Loucy (cell line): ENCODE data around the gene MYBPHL.

ENCODE experiments used
- H2AFZ ChIP-seq: fragments of 200-600 bp; sonication (generic); 2 replicates; pipeline ENCODE4 v1.6.0; 2016; ENCODE audit warnings: antibody characterized with exemption, mild to moderate bottlenecking, low read length, moderate library complexity
- H3F3A ChIP-seq: fragments of 200-600 bp; 2 replicates; pipeline ENCODE4 v1.6.0; 2016; ENCODE audit warnings: antibody characterized with exemption, low read depth, mild to moderate bottlenecking
- H3K27me3 ChIP-seq: fragments of 200-600 bp; sonication (generic); 2 replicates; pipeline ENCODE4 v1.6.1; 2014; ENCODE audit warnings: low read length, mild to moderate bottlenecking; ENCODE audit not compliant: insufficient read depth, poor library complexity, severe bottlenecking
- H3K36me3 ChIP-seq: fragments of 200-600 bp; sonication (generic); 2 replicates; pipeline ENCODE4 v1.6.1; 2016; ENCODE audit warnings: low read length; ENCODE audit not compliant: insufficient read depth
- H3K4me1 ChIP-seq: fragments of 200-600 bp; sonication (generic); 2 replicates; pipeline ENCODE4 v1.5.1; 2014; ENCODE audit warnings: low read length, mild to moderate bottlenecking; ENCODE audit not compliant: insufficient read depth, poor library complexity, severe bottlenecking
- H3K4me2 ChIP-seq: fragments of 200-600 bp; sonication (generic); 2 replicates; pipeline ENCODE4 v1.6.0; 2014; ENCODE audit warnings: antibody characterized with exemption, low read length, low read depth, mild to moderate bottlenecking; ENCODE audit not compliant: poor library complexity, severe bottlenecking
- H3K4me3 ChIP-seq: fragments of 200-600 bp; sonication (generic); 2 replicates; pipeline ENCODE4 v1.5.1; 2014; ENCODE audit warnings: low read length, mild to moderate bottlenecking, mixed read lengths; ENCODE audit not compliant: poor library complexity, severe bottlenecking
- H3K79me2 ChIP-seq: fragments of 200-600 bp; sonication (generic); 2 replicates; pipeline ENCODE4 v1.6.1; 2014; ENCODE audit warnings: low read length; ENCODE audit not compliant: insufficient read depth
- H3K9ac ChIP-seq: fragments of 200-600 bp; sonication (generic); 2 replicates; pipeline ENCODE4 v1.6.0; 2014; ENCODE audit warnings: mild to moderate bottlenecking, low read depth, low read length, moderate library complexity; ENCODE audit not compliant: poor library complexity, severe bottlenecking
- H3K9me2 ChIP-seq: fragments of 200-600 bp; sonication (generic); replicated peaks from 2 replicates; pipeline ENCODE4 v1.6.1; 2016; ENCODE audit warnings: low read depth, low read length, mixed read lengths
- H3K9me3 ChIP-seq: fragments of 200-600 bp; sonication (generic); 2 replicates; pipeline ENCODE4 v1.6.1; 2014; ENCODE audit warnings: mild to moderate bottlenecking, antibody characterized with exemption, low read length, low read depth; ENCODE audit not compliant: insufficient read depth
- H4K20me1 ChIP-seq: fragments of 200-600 bp; sonication (generic); 2 replicates; pipeline ENCODE4 v1.6.0; 2014; ENCODE audit warnings: antibody characterized with exemption, low read length, mild to moderate bottlenecking; ENCODE audit not compliant: insufficient read depth, poor library complexity, severe bottlenecking
- CTCF ChIP-seq: fragments of 200-600 bp; sonication (generic); conservative IDR thresholded peaks from 2 replicates; pipeline ENCODE4 v1.5.1; 2014; ENCODE audit warnings: mild to moderate bottlenecking, antibody characterized with exemption, low read length
- EZH2phosphoT487 ChIP-seq: fragments of 200-600 bp; IDR thresholded peaks from 2 replicates; pipeline ENCODE4 v1.6.1; 2018; ENCODE audit warnings: antibody characterized with exemption, mild to moderate bottlenecking, moderate library complexity, borderline replicate concordance

Gene MYBPHL

GRCh38 chr1:109266965-109267364 lies 39.8 kb downstream of the MYBPHL start:
- H3F3A ChIP-seq, result no peaks in the 10 kb centered on the region
- no peaks in the 10 kb centered on the region for H3K9me3 ChIP-seq
- H3K27me3 ChIP-seq, result no peaks in the 10 kb centered on the region
- no peak overlapping the region for H2AFZ ChIP-seq
- no peak for TF ChIP-seq CTCF
- TF ChIP-seq EZH2phosphoT487, result no peak
- no peak overlapping the region for H3K4me3 ChIP-seq
- H3K4me1 ChIP-seq, result no peaks in the 10 kb centered on the region
- H3K9me2 ChIP-seq, result no peaks in the 10 kb centered on the region
- no peaks in the 10 kb centered on the region for H3K79me2 ChIP-seq
- no peak overlapping the region for H3K9ac ChIP-seq
- H4K20me1 ChIP-seq, result no peaks in the 10 kb centered on the region
- H3K36me3 ChIP-seq, result no peaks in the 10 kb centered on the region
- no peak overlapping the region for H3K4me2 ChIP-seq

GRCh38 chr1:109265741-109266330 lies 41.0 kb downstream of the MYBPHL start:
- H3K27me3 ChIP-seq, result no peaks in the 10 kb centered on the region
- no peaks in the 10 kb centered on the region for H4K20me1 ChIP-seq
- H3K36me3 ChIP-seq, result no peaks in the 10 kb centered on the region
- H3K9me3 ChIP-seq, result no peaks in the 10 kb centered on the region
- no peaks in the 10 kb centered on the region for H3K79me2 ChIP-seq
- no peak overlapping the region for H3K4me3 ChIP-seq
- H3K4me2 ChIP-seq, result no peak overlapping the region
- no peaks in the 10 kb centered on the region for H3K4me1 ChIP-seq
- H2AFZ ChIP-seq, result no peak overlapping the region
- no peak overlapping the region for H3K9ac ChIP-seq
- no peaks in the 10 kb centered on the region for H3K9me2 ChIP-seq
- no peak for TF ChIP-seq CTCF
- no peaks in the 10 kb centered on the region for H3F3A ChIP-seq

GRCh38 chr1:109265016-109265415 lies 41.8 kb downstream of the MYBPHL start:
- Histone ChIP-seq H3K4me3 (no peak overlapping the region), H3K79me2 (no peaks in the 10 kb centered on the region), H3K9ac (no peak overlapping the region), H3K4me1 (no peaks in the 10 kb centered on the region), H3F3A (no peaks in the 10 kb centered on the region), H3K27me3 (no peaks in the 10 kb centered on the region), H3K4me2 (no peak overlapping the region), H3K9me2 (no peaks in the 10 kb centered on the region), H2AFZ (no peak overlapping the region), H3K9me3 (no peaks in the 10 kb centered on the region), H4K20me1 (no peaks in the 10 kb centered on the region), H3K36me3 (no peaks in the 10 kb centered on the region)
- TF ChIP-seq EZH2phosphoT487, result no peak
- TF ChIP-seq CTCF, result no peak
